HG02642 (cell line): Measurements from ENCODE around the gene ANGPTL2.

Source experiments
- ATAC-seq: cut with Tn5 transposase; IDR thresholded peaks from one replicate; pipeline ENCODE4 v1.9.1; 2021; ENCODE audit warnings: mild to moderate bottlenecking; ENCODE audit not compliant: unreplicated experiment, poor library complexity

The ANGPTL2 gene

GRCh38 chr9:127121628-127122175, 733 bp downstream of the ANGPTL2 start:
- ATAC-seq = no peak

DNA sequence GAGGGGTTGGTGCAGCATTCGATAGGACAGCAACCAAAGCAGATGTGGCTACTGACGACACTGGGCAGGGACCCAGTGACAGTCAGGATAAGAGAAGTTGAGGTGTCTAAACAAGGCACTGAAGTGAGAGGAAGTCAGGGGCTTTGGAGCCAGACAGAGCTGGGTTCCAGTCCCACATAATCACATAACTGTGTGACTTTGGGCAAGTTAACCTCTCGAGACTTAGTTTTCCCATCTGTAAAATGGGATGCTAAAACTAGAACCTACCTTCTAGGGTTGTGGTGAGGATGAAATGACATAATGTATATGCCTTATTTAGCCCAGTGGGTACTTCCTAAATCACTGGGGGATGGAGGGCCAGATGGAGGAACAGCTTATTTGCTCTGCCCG, 3.1 kb downstream of the ANGPTL2 start:
- no peak for ATAC-seq

- ATAC-seq = no peak
Measured at GRCh38 chr9:127118597-127119319, 3.7 kb downstream of the ANGPTL2 start.

DNA sequence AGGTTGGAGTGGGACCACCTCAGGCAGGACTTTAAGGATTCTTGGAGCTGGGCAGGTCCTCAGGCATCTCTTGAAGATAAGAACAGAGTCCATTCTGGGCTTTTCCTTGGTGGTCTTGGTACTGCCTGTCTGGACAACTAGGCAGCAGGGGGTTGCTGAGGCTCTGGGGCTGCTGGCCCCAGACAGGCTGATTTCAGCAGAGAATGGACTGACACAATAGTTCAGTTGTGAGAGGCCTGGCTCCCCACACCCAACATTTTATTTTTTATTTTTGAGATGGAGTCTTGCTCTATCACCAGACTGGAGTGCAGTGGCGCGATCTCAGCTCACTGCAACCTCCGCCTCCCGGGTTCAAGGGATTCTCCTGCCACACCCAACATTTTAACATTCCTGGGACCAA, 4.6 kb downstream of the ANGPTL2 start:
- no peak for ATAC-seq

DNA sequence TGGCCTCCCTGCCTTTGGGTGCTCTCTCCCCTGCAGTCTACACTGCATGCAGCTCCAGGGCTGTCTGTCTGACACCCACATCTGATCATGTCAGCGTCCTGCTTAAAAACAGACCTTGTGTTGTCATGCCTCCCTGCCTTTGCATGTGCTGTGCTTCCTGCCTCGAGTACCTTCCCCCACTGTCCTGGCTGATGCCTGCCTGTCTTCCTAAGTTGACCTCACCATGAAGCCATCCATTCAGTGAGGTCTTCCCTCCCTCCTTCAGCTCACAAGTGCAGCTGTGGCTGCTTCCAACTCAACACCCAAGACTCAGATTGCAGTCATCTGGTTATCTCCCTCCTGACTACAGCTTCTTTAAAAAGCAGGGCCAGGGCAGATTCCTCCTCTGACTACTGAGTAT, 5.5 kb downstream of the ANGPTL2 start:
- no peak for ATAC-seq

- ATAC-seq = no peak
Measured at GRCh38 chr9:127116088-127116726, 6.2 kb downstream of the ANGPTL2 start.

DNA sequence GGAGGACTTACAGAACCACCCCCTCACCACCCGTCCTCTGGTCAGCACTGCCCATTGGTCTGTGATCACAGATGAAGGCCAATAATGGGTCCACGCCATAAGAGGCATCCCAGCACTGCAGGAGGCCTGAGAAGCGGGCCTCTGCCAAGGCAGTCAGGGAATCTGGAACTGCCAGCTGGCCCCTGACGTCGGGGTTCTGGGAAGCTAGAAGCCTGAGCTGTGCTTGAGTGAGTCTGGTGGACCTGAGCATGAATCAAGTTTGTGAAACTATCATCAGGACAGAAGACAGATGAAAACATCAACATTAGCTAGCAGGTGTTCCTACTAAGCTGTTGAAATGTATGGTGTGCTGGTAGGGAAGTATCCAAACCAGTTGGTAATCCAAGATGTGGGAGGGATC, 7.8 kb downstream of the ANGPTL2 start:
- ATAC-seq = no peak

DNA sequence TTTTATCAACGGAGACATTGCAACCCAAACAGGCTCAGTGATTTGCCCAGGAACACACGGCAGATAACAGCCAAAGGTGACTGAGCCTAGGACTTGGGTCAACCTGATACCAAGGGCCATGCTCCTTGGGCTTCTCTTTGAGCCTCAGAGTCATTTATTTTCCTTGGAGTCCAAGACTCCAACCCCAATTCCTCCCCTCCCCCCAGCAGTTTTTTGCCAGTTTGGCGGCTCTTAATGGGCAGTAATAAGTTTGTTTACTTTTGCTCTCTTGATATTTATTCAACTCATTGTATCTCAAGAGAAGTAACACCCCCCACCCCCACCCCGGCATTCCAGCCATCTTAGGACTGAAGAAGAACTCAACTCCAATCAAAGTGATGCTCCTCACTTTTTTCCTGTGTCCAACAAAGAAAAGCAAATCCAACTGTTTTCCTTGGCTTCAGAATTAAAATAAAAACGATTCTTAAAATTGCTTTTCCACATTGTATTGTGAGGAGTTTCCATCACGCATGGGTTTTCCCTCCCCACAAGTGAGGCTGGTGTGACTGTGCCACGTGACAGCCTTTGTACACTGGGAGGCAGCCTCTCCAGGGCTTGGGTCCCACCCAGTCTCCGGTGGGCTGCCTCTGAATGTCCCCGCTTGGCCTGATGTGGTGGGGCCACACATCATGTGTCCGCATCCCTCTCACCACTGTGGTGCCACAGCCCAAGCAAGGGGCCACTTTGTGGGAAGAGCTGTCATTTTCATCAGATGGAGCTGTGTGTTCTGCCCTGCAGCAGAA, 9.1 kb downstream of the ANGPTL2 start:
- no peak for ATAC-seq

- no peak for ATAC-seq
Measured at GRCh38 chr9:127112735-127113161, 9.7 kb downstream of the ANGPTL2 start.

DNA sequence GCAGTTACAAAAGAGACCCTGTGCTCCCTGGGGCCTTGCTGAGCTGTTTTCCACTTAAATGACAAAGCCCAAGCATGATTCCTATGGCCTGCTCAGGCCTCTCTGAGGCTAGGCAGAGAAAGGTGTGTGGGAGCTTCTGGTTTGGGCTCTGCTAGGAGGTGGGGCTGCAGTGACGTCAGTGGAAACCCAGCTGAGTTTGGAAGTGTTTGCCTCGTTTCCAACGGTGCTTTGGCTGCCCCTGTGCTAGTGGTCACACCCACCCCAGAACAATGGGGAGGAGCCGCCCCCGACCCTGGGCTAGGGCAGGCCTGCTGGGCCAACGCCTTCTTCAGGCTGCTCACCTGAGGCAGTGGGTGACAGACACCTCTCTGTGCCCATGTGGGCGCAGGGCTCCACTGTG, 10.4 kb downstream of the ANGPTL2 start:
- ATAC-seq = no peak

GRCh38 chr9:127109212-127109711, 13.2 kb downstream of the ANGPTL2 start:
- ATAC-seq = no peak

- no peak for ATAC-seq
Measured at GRCh38 chr9:127107929-127108876, 14.2 kb downstream of the ANGPTL2 start.

- no peak for ATAC-seq
Measured at GRCh38 chr9:127107171-127107928, 15.1 kb downstream of the ANGPTL2 start.

DNA sequence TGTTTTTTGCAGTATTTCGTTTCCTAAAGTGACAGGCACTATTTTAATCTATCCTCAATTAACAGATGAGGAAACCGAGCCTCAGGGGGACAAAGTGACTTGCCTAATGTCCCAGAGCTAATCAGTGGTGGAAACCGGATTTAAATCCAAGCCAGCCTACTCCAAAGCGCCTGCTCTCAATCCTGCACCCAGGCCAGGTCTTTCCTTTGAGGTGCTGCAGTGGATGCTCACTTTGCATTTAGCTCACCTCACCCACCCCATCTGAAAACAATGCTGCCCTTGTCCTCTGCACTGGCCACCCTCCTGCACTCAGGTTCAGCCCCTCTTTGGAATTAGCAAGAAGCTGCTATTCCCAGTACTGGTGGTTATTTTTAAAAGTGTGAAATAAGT, 16.0 kb downstream of the ANGPTL2 start:
- no peak for ATAC-seq

DNA sequence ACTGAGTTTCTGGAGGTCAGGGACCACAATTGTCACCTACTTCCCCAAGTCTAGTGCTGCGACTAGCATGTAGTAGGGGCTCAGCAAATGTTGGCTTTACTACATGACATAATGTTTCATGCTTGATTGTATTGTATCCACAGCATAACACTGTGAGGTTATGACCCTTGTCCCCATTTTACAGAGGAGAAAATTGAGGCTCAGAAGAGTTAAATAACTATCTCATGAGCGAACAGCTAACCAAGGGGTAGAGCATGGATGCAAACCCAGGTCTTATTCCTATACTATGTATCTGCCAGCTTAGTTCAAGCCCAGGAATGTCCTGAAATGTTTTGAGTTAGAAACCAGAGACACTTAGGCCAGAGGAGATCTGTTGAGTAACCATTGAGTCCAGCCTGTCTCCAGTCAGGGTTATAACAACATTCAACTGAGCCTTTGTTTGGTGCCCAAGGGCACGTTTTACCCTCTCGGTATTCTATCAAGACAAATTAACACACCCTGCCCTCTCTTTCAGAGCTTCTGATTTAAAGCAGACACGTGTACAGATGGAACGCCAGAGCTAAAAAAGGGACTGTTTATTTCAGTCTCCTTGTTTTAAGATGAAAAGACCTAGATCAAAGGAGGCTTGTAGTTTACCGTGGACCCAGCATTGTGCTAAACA, 16.5 kb downstream of the ANGPTL2 start:
- no peak for ATAC-seq

DNA sequence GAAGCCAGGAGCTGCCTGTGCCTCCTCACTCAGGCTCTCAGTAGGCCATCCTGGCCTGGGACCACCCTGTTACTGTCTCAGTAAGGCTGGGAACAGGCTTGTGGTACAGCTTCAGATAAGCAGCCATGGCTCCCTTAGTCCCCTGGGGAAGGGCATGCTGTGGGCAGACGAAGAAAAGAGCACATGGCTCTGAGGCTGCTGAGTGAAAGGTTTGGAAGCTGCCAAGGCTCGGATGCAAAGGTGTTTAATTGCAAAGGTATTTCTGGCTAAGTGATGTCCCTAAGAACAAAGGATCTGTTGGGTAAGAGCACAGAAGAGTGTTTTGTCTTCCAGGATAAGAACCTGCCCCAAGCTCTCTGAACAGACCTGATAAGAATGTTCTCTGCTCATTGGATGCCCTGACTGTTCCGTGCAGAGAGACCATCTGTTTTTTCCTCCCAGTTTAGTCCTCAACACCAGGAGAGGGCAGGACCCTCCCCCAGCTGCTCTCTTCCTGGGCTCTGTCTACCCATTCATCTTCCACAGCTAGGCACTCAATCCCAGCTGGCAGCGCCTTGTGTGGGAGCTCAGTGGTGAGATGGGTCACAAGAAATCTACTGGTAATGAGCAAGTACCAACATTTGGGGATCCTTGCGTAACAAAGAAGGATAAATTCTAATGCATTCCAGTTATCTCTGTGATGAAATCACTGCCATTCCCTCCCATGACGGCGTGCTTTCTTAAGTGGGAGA, 17.7 kb downstream of the ANGPTL2 start:
- ATAC-seq = no peak

GRCh38 chr9:127102788-127103187, 19.6 kb downstream of the ANGPTL2 start:
- no peak for ATAC-seq

- no peak for ATAC-seq
Measured at GRCh38 chr9:127102176-127102575, 20.3 kb downstream of the ANGPTL2 start.
